ENCODE results near the gene IMPA2. TPM values are rescaled to one million over a fixed set of nuclear protein-coding genes. Genes with fewer than 3 reads are reported as not detected.
"Not testable (repeated sequence)": the region's sequence is repeated elsewhere in the genome, so short reads cannot be mapped to it uniquely, and the experiment has no call there.

Gene IMPA2
- total RNA-seq, 1 experiment from 2014 or later: 18.2 TPM

DNA sequence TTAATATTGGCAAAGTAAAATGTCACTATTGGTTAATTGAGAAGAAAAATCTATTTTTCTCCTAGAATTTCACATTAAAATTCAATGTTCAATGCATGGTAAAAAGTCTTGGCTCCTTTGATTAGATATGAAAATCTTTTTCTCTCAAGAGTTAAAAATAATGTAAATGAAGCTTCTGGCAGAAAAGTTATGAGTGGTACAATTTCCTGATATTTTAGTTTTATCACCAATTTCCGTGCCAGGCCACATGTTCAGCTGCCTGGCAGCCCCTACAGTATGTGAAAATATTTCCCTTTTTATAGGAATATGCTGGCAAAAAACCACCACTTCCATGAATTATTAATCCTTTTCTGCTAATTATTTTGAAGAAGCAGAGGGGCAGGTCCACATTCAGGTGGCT lies 89.8 kb downstream of the IMPA2 start:
- DNase-seq (ENCODE audit: low read depth): not testable (repeated sequence)

DNA sequence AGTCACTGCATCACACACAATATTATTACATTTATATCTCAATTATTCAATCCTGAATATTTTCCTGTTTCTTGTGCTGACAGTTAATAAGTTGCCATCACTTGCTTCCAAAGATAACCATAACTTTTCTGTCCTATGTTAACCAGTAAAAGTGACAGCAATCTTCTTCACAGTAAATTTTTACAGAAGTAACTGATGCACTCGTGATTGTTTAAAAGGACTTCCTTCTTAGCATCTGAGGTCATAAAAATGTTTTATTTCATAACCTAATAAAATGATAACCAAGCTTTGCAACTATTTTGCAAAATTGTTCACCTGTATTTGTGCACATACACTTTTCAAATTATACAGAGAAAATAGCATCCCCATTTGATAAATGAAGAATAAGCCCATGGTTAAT lies 91.7 kb downstream of the IMPA2 start:
- no peak for DNase-seq (ENCODE audit: low read depth)

DNA sequence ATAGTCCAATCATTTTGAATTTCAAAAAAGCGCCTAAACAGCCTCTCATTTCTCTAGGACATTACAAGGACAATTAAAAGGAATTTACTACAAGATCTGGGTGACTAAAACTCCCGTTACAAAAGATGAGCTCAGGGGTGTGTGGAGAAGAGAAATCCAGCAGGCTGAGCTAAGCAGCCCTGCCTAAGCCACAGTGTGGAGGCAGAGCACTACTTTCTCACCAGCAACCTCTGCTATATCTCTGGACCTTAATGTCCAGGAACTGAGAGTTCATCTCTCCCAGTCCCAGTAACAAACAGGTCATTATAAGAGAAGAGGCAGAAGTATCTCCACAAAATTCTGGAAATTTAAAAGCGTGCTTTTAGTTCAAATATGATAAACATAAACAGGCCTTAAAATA lies 93.4 kb downstream of the IMPA2 start:
- DNase-seq (ENCODE audit: low read depth): no peak

DNA sequence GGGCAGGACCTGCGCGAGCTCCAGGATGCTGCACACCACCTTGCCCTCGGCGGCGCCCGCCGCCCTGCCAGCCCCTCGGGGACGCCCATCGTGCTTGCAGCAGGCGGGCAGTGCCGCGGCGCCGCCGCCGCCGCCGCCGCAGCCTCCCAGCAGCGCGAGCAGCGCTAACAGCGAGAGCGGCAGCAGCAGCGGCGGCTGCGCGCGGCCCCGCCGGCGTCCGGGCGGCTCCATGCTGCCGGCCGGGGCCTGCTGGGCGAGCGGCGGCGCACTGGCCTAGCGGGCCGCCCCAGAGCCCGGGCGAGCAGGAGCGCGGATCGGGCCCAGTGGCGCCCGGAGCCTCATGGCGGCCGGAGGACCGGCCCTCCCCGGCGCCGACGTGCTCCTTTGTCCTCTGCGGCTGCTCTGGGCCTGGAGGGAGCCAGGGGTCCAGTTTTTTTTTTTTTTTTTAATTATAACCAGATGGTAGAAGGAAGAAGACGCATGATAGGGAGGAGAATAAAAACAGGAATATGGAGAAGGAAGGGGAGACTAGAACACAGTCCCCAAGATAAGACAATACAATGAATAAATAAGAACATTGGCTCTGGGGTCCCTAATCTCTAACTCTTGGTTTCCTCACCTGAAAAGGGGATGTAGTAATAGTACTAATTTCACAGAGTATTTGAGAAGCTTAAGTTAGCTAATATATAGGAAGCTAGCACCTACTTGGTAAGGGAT lies 95.3 kb downstream of the IMPA2 start:
- DNase-seq (ENCODE audit: low read depth): no peak

DNA sequence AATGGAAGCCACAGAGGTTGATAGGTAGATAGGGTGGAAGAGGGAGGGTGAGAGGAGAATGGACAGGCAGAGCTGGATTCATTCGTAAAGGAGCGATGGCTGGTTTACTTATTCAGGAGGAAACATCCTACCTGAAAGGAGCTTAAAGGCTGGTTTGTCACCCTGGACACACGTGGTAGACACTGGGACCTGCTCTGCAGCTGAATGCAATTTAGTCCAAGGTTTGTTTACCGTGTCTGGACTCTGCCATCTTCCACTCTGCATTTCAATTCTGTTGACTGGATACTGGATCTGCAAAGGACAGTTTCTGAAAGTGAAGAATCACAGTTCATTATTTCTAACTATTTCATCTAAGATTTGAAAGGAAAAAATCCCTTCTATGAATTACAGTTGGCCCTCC lies 96.7 kb downstream of the IMPA2 start:
- not testable (repeated sequence) for DNase-seq (ENCODE audit: low read depth)

DNA sequence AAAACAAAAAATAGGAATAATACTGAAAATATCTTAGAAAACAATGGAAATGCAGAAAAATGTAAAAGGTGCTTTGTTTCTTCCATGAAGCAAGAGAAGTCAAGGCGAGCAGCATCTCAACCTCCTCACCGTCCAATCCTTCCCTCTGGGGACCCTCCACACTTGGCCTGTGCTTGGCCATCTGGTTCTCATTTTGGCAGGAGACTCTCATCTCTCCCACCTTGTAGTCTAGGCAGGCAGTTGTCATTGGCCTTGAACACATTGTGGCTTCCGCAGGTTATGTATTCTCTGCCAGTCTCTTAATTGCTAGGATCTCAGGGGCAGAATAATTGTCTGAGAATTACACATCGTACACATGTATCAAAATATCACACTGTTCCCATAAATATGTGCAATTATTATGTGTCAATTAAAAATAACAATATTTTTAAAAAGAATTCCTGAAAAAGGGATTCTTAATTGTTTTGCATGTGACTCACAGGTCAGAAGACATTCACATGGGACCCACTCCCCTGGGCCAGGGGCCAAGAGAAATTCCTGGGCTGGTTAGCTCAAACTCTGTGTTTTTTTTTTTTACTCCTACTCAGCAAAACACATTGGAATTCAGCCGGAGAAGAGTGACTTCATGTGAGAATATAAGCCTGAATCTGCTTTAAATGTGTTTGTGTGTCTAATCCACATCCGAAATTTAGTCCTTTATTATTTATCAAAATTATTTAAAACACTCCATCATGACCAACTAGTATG lies 98.4 kb downstream of the IMPA2 start:
- DNase-seq (ENCODE audit: low read depth): peak; percentile 41

Other genes starting within 250 kb of the IMPA2 start
- 35.8 and 39.9 TPM in 2 replicates for gene CHMP1B, start 130.1 kb upstream of the IMPA2 start, total RNA-seq (2014; rRNA removed; shearing (Covaris generic))
- gene MPPE1, start 73.2 kb upstream of the IMPA2 start, total RNA-seq (2014; rRNA removed; shearing (Covaris generic)): 9.5 and 10.5 TPM in 2 replicates
- not detected in 2 replicates for gene ANKRD62, start 112.3 kb downstream of the IMPA2 start, total RNA-seq (2014; rRNA removed; shearing (Covaris generic))

Measured in Daoy (cell line).